Peyer's patch (tissue), 4 donors: ENCODE measurements around the gene SULT1A2.

Experiments
- CTCF ChIP-seq, 6 experiments: fragments of 450-650 bp in 4 of 6; fragments of 200-600 bp in 2 of 6; sonication (generic) in 1 of 6; IDR thresholded peaks; one replicate each; pipeline ENCODE4 v1.5.1; 2017 to 2019; ENCODE audit warnings: antibody characterized with exemption in 6 of 6, mild to moderate bottlenecking in 3 of 6, moderate library complexity in 1 of 6
- POLR2A ChIP-seq, 2 donors: fragments of 450-650 bp; IDR thresholded peaks; one replicate each; pipeline ENCODE4 v1.5.1; 2017; ENCODE audit warnings: antibody characterized with exemption in 2 of 2, mild to moderate bottlenecking in 2 of 2, moderate library complexity in 2 of 2

DNA sequence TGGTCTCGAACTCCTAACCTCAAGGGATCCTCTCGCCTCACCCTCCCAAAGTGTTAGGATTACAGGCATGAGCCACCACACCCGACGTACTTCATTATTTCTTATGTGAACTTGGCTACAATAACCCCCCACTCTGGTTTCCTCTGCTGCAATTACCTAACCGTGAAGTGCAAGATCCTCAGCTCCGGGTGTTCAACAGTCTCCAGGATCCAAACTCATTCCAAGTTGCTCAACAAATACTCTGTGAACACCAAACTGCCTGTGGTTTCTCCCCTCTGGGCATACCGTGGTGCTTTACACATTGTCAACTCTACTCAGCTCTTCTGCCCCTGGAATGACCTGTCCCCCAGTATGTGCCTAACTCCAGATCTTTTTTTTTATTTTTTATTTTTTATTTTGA lies 19.8 kb upstream of the SULT1A2 start:
- no peak for TF ChIP-seq CTCF (IDR thresholded peaks at IDR 0.05)
- TF ChIP-seq POLR2A (IDR thresholded peaks at IDR 0.05): no peak
